Type B pancreatic cell (in vitro differentiated cells): Measurements from ENCODE around the gene CLDN6. TPM values are rescaled to one million over a fixed set of nuclear protein-coding genes. Genes with fewer than 3 reads are reported as not detected.

ENCODE experiments used
- DNase-seq: peaks from one replicate; pipeline ENCODE4 v3.0.0; 2021; ENCODE audit warnings: mixed read lengths; ENCODE audit not compliant: unreplicated experiment; ENCODE audit errors: extremely low spot score
- H3K27ac Mint-ChIP-seq: 2 replicates; pipeline ENCODE4 v1.8.0; 2021; ENCODE audit warnings: mild to moderate bottlenecking, mixed read lengths
- H3K27me3 Mint-ChIP-seq: 2 replicates; pipeline ENCODE4 v1.8.0; 2021; ENCODE audit warnings: mixed read lengths
- H3K36me3 Mint-ChIP-seq: 2 replicates; pipeline ENCODE4 v1.8.0; 2021; ENCODE audit warnings: mixed read lengths
- H3K4me1 Mint-ChIP-seq: one replicate; pipeline ENCODE4 v1.8.0; 2021; ENCODE audit warnings: mixed read lengths; ENCODE audit not compliant: unreplicated experiment
- H3K4me3 Mint-ChIP-seq: 2 replicates; pipeline ENCODE4 v1.8.0; 2021; ENCODE audit warnings: mild to moderate bottlenecking, mixed read lengths
- H3K9me3 Mint-ChIP-seq: 2 replicates; pipeline ENCODE4 v1.8.0; 2021; ENCODE audit warnings: mixed read lengths
- total RNA-seq: library from RNA; stranded (reverse); gene quantifications from 2 replicates; pipeline ENCODE4 v1.2.1, GENCODE V29; 2021; ENCODE audit warnings: low replicate concordance
- TF ChIP-seq, protein P1 (sequence below): fragments of 200-600 bp; sonication (generic); conservative IDR thresholded peaks from 2 replicates; pipeline ENCODE4 v1.5.0; 2021; ENCODE audit warnings: antibody characterized with exemption, mild to moderate bottlenecking

The CLDN6 gene
- total RNA-seq, 1 donor from 2014 or later = 98.9 TPM

DNA sequence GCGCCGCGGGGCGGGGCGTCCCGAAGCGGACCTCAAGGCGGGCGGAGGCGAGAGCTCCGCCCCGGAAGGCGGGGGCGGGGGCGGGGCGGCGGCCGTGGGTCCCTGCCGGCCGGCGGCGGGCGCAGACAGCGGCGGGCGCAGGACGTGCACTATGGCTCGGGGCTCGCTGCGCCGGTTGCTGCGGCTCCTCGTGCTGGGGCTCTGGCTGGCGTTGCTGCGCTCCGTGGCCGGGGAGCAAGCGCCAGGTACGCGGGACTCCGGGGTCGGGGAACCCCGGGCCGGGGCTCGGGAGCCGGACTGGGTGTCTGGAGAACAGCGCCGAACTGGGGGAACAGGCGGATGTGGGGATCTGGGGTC is 2.2 kb upstream of the CLDN6 start, which contains the start of gene TNFRSF12A:
Gene TNFRSF12A (plus strand): TSS at position 122 of the 357 bp plus-strand sequence. CDS start 30 bp downstream, at position 152.
- Mint-ChIP-seq H3K27ac (peak within 1 kb of the TSS; percentile 98), H3K4me3 (peak within 1 kb of the TSS; percentile 94), H3K9me3 (no peaks in the 10 kb centered on the region), H3K27me3 (peaks cover 26% of the 10 kb centered on the region), H3K4me1 (peaks cover 36% of the 10 kb centered on the region), H3K36me3 (peaks cover 5% of the 10 kb centered on the region)
- no peak for DNase-seq
- TF ChIP-seq, protein P1, sequence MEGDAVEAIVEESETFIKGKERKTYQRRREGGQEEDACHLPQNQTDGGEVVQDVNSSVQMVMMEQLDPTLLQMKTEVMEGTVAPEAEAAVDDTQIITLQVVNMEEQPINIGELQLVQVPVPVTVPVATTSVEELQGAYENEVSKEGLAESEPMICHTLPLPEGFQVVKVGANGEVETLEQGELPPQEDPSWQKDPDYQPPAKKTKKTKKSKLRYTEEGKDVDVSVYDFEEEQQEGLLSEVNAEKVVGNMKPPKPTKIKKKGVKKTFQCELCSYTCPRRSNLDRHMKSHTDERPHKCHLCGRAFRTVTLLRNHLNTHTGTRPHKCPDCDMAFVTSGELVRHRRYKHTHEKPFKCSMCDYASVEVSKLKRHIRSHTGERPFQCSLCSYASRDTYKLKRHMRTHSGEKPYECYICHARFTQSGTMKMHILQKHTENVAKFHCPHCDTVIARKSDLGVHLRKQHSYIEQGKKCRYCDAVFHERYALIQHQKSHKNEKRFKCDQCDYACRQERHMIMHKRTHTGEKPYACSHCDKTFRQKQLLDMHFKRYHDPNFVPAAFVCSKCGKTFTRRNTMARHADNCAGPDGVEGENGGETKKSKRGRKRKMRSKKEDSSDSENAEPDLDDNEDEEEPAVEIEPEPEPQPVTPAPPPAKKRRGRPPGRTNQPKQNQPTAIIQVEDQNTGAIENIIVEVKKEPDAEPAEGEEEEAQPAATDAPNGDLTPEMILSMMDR = peak; percentile 30

DNA sequence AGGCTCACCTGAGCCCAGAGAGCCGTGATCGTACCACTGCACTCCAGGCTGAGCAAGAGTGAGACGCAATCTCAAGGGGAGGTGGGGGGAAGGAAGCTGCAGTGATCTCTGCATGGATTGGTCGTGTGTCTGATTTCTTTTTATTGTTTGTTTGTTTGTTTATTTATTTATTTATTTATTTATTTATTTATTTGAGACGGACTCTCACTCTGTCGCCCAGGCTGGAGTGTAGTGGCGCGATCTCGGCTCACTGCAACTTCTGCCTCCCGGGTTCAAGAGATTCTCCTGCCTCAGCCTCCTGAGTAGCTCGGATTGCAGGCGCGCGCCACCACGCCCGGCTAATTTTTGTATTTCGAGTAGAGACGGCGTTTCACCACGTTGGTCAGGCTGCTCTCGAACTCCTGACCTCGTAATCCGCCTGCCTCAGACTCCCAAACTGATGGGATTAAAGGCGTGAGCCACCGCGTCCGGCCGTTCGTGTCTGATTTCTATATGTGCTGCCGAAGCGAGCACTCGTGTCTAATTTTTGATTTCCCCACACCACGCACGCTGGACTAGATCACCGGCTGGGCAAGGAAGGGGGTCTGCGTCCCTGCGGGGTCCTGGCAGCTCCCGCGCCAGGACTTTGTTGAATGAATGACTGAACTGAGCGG is 1.7 kb upstream of the CLDN6 start:
- DNase-seq = no peak
- TF ChIP-seq, protein P1 = no peak
- peak overlapping the region; percentile 94 for H3K4me3 Mint-ChIP-seq
- peaks cover 5% of the 10 kb centered on the region for H3K36me3 Mint-ChIP-seq
- peak overlapping the region; percentile 94 for H3K27ac Mint-ChIP-seq
- no peaks in the 10 kb centered on the region for H3K9me3 Mint-ChIP-seq
- H3K27me3 Mint-ChIP-seq = peaks cover 31% of the 10 kb centered on the region
- H3K4me1 Mint-ChIP-seq = peaks cover 40% of the 10 kb centered on the region

DNA sequence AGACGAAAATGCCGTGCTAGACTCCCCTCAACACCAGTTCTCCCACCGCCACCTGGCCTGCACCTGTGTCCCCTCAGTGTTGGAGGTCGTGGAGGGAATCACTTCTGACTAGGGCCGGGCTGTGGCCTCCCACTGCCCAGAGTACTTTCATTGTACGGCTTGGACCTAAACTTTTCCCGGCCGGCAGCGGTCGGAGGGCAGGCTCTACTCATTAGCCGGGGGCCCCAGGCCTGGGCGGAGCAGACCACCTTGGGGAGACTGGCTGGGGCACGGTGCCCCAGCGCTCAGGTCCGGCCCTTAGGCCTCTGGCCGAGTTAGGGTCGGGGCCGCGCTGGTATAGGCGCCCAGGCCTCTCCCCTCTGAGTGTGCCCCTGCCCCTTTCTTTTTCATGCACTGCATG is 639 bp downstream of the CLDN6 start:
- H3K4me3 Mint-ChIP-seq = peak overlapping the region; percentile 83
- H3K9me3 Mint-ChIP-seq = no peaks in the 10 kb centered on the region
- H3K27me3 Mint-ChIP-seq = peaks cover 48% of the 10 kb centered on the region
- peaks cover 20% of the 10 kb centered on the region for H3K4me1 Mint-ChIP-seq
- no peaks in the 10 kb centered on the region for H3K36me3 Mint-ChIP-seq
- DNase-seq = no peak
- TF ChIP-seq, protein P1 = no peak
- H3K27ac Mint-ChIP-seq = peak overlapping the region; percentile 85

DNA sequence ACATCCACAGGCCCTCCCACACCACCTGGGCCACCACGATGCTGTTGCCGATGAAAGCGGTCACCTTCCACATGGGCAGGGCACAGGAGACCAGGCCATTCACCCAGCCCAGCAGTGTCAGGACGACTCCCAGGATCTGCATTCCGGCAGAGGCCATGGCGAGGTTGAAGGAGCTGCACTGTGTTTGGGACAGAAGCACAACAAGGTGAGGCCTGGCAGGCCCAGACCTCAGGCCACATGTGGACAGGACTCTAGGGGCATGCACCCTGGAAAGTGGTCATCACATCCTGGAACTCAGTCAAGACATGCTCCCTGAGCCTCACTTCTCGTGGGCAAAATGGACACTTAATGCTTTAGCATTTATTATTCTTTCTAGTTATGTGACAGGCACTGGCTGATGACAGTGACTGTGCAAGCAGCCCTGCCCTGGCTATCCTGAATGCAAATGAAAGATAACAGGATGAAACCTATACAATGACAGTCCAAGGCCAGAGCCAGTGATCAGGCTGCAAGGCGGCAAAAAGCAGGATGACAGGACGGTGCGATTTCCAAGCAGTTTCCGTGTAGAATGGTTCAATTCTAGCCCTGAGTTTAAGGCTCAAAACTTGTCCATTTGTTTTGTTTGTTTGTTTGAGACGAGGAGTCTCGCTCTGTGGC is 2.0 kb downstream of the CLDN6 start:
- Mint-ChIP-seq H3K4me1 (peaks cover 8% of the 10 kb centered on the region), H3K9me3 (no peaks in the 10 kb centered on the region), H3K36me3 (no peaks in the 10 kb centered on the region), H3K27me3 (peaks cover 56% of the 10 kb centered on the region), H3K4me3 (peak overlapping the region; percentile 88), H3K27ac (peak overlapping the region; percentile 93)
- TF ChIP-seq, protein P1 = no peak
- DNase-seq = no peak

DNA sequence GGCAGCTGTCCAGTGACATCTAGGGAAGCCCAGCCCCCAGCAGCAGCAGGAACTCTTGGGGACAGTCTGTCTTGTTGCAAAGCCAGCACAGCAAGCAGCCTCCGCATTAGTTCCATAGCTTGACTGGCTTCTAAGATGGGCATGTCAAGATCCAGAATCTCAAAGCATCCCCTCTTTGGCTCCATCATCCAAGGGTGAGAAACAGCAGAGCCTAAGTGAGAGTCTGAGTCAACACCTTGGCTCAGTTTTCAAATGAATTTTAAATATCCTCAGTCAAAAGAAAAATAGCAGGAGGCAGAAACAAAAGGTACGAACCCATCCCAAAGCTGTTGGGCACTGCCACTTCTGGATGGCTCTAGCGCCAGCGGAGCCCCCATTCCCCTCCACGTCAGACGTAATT is 3.0 kb downstream of the CLDN6 start:
- Mint-ChIP-seq H3K4me3 (peak overlapping the region; percentile 61), H3K27me3 (peaks cover 54% of the 10 kb centered on the region), H3K36me3 (no peaks in the 10 kb centered on the region), H3K4me1 (peaks cover 6% of the 10 kb centered on the region), H3K9me3 (no peaks in the 10 kb centered on the region), H3K27ac (peak overlapping the region; percentile 74)
- DNase-seq = no peak
- TF ChIP-seq, protein P1 = no peak
